Stimulated activated CD8-positive, alpha-beta memory T cell treated with anti-CD3 and anti-CD28 coated beads, Interleukin-4, amount 100 ng/mL, for 48 hours (primary cell): ENCODE data around the gene CCN5.
"Not testable (repeated sequence)": the region's sequence is repeated elsewhere in the genome, so short reads cannot be mapped to it uniquely, and the experiment has no call there.

Experiments used
- DNase-seq: peaks from one replicate; pipeline ENCODE4 v3.0.0-alpha.2; 2020

The CCN5 gene

GRCh38 chr20:44695674-44696300 is 19.4 kb upstream of the CCN5 start:
- no peak for DNase-seq

- DNase-seq, result no peak
These were observed 18.9 kb upstream of the CCN5 start for GRCh38 chr20:44696315-44696714.

GRCh38 chr20:44697041-44697440 is 18.1 kb upstream of the CCN5 start:
- DNase-seq, result not testable (repeated sequence)

GRCh38 chr20:44698351-44698750 is 16.8 kb upstream of the CCN5 start:
- no peak for DNase-seq

GRCh38 chr20:44700306-44700705 is 14.9 kb upstream of the CCN5 start:
- no peak for DNase-seq

GRCh38 chr20:44701118-44701857 is 13.9 kb upstream of the CCN5 start:
- DNase-seq, result no peak

- no peak for DNase-seq
These were observed 13.3 kb upstream of the CCN5 start for GRCh38 chr20:44701858-44702256.

GRCh38 chr20:44702776-44703175 is 12.4 kb upstream of the CCN5 start:
- DNase-seq, result no peak

GRCh38 chr20:44703183-44703925 is 11.8 kb upstream of the CCN5 start:
- no peak for DNase-seq

GRCh38 chr20:44703956-44704488 is 11.1 kb upstream of the CCN5 start:
- DNase-seq, result no peak

- DNase-seq, result no peak
These were observed 10.6 kb upstream of the CCN5 start for GRCh38 chr20:44704551-44704971.

GRCh38 chr20:44705364-44706094 is 9.6 kb upstream of the CCN5 start:
- no peak for DNase-seq

- DNase-seq, result no peak
These were observed 8.7 kb upstream of the CCN5 start for GRCh38 chr20:44706301-44707017.

- DNase-seq, result no peak
These were observed 8.1 kb upstream of the CCN5 start for GRCh38 chr20:44707018-44707579.

- no peak for DNase-seq
These were observed 5.8 kb upstream of the CCN5 start for GRCh38 chr20:44709380-44709779.

- no peak for DNase-seq
These were observed 5.4 kb upstream of the CCN5 start for GRCh38 chr20:44709797-44710196.

GRCh38 chr20:44711237-44711636 is 3.9 kb upstream of the CCN5 start:
- DNase-seq, result no peak

GRCh38 chr20:44714102-44714700 is 968 bp upstream of the CCN5 start:
- DNase-seq, result no peak

- DNase-seq, result no peak
These were observed 535 bp downstream of the CCN5 start for GRCh38 chr20:44715499-44716308.

- DNase-seq, result no peak
These were observed 1.3 kb downstream of the CCN5 start for GRCh38 chr20:44716309-44717106.
